Heart right ventricle (tissue), 16 donors: ENCODE data around the gene WDR1. TPM values are rescaled to one million over a fixed set of nuclear protein-coding genes. Genes with fewer than 3 reads are reported as not detected.

Experiments used
- ATAC-seq, 8 donors: fragments of 200-7000 bp; cut with Tn5 transposase; one replicate each; pipeline ENCODE4 v1.9.1; 2020; ENCODE audit warnings: mild to moderate bottlenecking in 8 of 8, moderate library complexity in 8 of 8, moderate number of reproducible peaks in 1 of 8
- DNase-seq, 2 donors: peaks; one replicate each; pipeline ENCODE4 v3.0.0-alpha.2; 2020
- H3K27ac ChIP-seq, 10 donors: fragments of 200-600 bp; sonication (generic) in 2 of 10; one replicate each; pipeline versions ENCODE4 v1.5.0 to v1.8.0; 2020 to 2022; ENCODE audit warnings: mild to moderate bottlenecking in 3 of 10
- H3K27me3 ChIP-seq, 7 donors: fragments of 200-600 bp; one replicate each; pipeline ENCODE4 v1.8.0; 2021 to 2022; ENCODE audit warnings: mild to moderate bottlenecking in 2 of 7
- H3K36me3 ChIP-seq, 9 donors: fragments of 200-600 bp; sonication (generic) in 1 of 9; one replicate each; pipeline versions ENCODE4 v1.5.0 to v1.8.0; 2020 to 2022; ENCODE audit warnings: mild to moderate bottlenecking in 2 of 9
- H3K4me1 ChIP-seq, 9 donors: fragments of 200-600 bp; sonication (generic) in 1 of 9; one replicate each; pipeline versions ENCODE4 v1.5.0 to v1.8.0; 2020 to 2022; ENCODE audit warnings: mild to moderate bottlenecking in 4 of 9
- H3K4me3 ChIP-seq, 10 donors: fragments of 200-600 bp; sonication (generic) in 2 of 10; one replicate each; pipeline versions ENCODE4 v1.5.0 to v1.8.0; 2020 to 2022; ENCODE audit warnings: mild to moderate bottlenecking in 7 of 10, moderate library complexity in 2 of 10
- H3K9me3 ChIP-seq, 11 donors: fragments of 200-600 bp in 10 of 11; sonication (generic) in 2 of 11; one replicate each; pipeline versions ENCODE4 v1.5.0 to v1.8.0; 2013 to 2022; ENCODE audit warnings: mild to moderate bottlenecking in 2 of 11, control low read depth in 1 of 11, moderate library complexity in 1 of 11
- CTCF ChIP-seq, 9 donors: fragments of 200-600 bp; sonication (generic) in 2 of 9; IDR thresholded peaks; one replicate each; pipeline versions ENCODE4 v1.5.0 to v1.8.0; 2021 to 2022; ENCODE audit warnings: antibody characterized with exemption in 9 of 9, mild to moderate bottlenecking in 5 of 9, moderate library complexity in 1 of 9
- WGBS, 2 donors: extraction: QIAGEN DNeasy Blood & Tissue Kit; methylation state at CpG; one replicate each; pipeline ENCODE4 v1.1.7; 2013; ENCODE audit warnings: inconsistent platforms in 1 of 2; 5-methylcytosine and 5-hydroxymethylcytosine counted together
- intact Hi-C, 10 donors: fragments of 100-400 bp; cut with DNase I; formaldehyde crosslinking; loops; one replicate each; pipeline versions ENCODE4 v1.11.1 to v1.14.2; 2022
- polyA plus RNA-seq, 2 donors: library from polyadenylated mRNA; stranded (reverse); fragments of 200-250 nt; gene quantifications; one replicate each; pipeline ENCODE4 v1.2.3, GENCODE V29; 2013
- total RNA-seq, 10 donors: library from RNA; stranded (reverse); fragmentation: NEBNext Ultra II Directional in 3 of 10; extraction: Animal tissue kit (Norgen Biotek cat#: 25700) in 3 of 10; gene quantifications; one replicate each; pipeline versions ENCODE4 v1.2.1 to v1.2.4, GENCODE V29; 2021 to 2023
- donor health status: Arrhythmogenic right ventricular cardiomyopathy.
- donor health status: ischemic (EF 13 %, LVEDD 7.1; RV severe dilation, severe dysfunction).
- donor health status: healthy with polysubstance abuse.
- donor health status: DM: no; HTN: yes; CAD: no.
- donor health status: DM: no; HTN: no; CAD: no.
- donor health status: ischemic (EF 25% LVEDD 6.9; RV normal size, moderate dysfunction).
- donor health status: ischemic (EF 25% LVEDD 5.7; RV mildly dilated, moderate dysfunction).
- donor health status: healthy.
- donor health status: DM: yes; HTN: yes; CAD: no.
- donor health status: Ischemic cardiomyopathy.
- donor health status: ischemic (EF 35%, LVEDD 5.7; RV mildly dilated, moderate dysfunction).
- donor health status: nonischemic (EF 11% LVEDD 7.7; RV severe dilation, severe dysfunction).
- donor health status: DM: yes; HTN: yes; CAD: no.
- donor health status: PGD.
- donor health status: ischemic (EF 29% LVEDD 5.4; RV normal size, mild dysfunction).
- donor health status: nonischemic (EF 23%, LVEDD 6.1; RV moderate dilation, normal function).

WDR1 gene
- total and polyA plus RNA-seq, 12 donors: 51.9 to 302 (median 177) TPM

- intact Hi-C loops: no loop called here
- Histone ChIP-seq H3K9me3 (no peaks in the 10 kb centered on the region), H3K36me3 (peaks cover 0 to 85% (median 3%) of the 10 kb centered on the region in 9 donors), H3K4me3 (no peak overlapping the region), H3K27me3 (no peaks in the 10 kb centered on the region), H3K27ac (peak overlapping the region in 9 of 10 donors; percentile 27 to 83 (median 78)), H3K4me1 (peaks cover 45 to 98% (median 96%) of the 10 kb centered on the region in 9 donors)
- no peak for TF ChIP-seq CTCF (IDR thresholded peaks at IDR 0.05)
- ATAC-seq (peak in 3 of 8 donors; percentile 19 to 36 (median 35)), DNase-seq (no peak)
- 47 to 56% methylated on average over 11 of the region's 11 CpGs for WGBS, 2 donors
Measured at GRCh38 chr4:10104211-10104990, 12.2 kb downstream of the WDR1 start.

GRCh38 chr4:10102474-10103332, 13.9 kb downstream of the WDR1 start:
- Histone ChIP-seq H3K27me3 (no peaks in the 10 kb centered on the region), H3K4me1 (peaks cover 37 to 98% (median 90%) of the 10 kb centered on the region in 9 donors), H3K9me3 (no peaks in the 10 kb centered on the region), H3K4me3 (no peak overlapping the region), H3K36me3 (peaks cover 0 to 85% (median 18%) of the 10 kb centered on the region in 9 donors), H3K27ac (peak overlapping the region in 9 of 10 donors; percentile 66 to 82 (median 75))
- 71 to 79% methylated on average over 13 of the region's 13 CpGs for WGBS, 2 donors
- ATAC-seq: no peak
- no peak for DNase-seq
- TF ChIP-seq CTCF (IDR thresholded peaks at IDR 0.05): no peak
- intact Hi-C loops: no loop called here

GRCh38 chr4:10101671-10102473, 14.7 kb downstream of the WDR1 start:
- Histone ChIP-seq H3K4me3 (no peak overlapping the region), H3K27ac (peak overlapping the region; percentile 3 to 82 (median 75)), H3K36me3 (peaks cover 0 to 89% (median 18%) of the 10 kb centered on the region in 9 donors), H3K4me1 (peaks cover 36 to 98% (median 90%) of the 10 kb centered on the region in 9 donors), H3K9me3 (no peaks in the 10 kb centered on the region), H3K27me3 (no peaks in the 10 kb centered on the region)
- DNase-seq: no peak
- WGBS, 2 donors: 53 to 68% methylated on average over 14 of the region's 14 CpGs
- intact Hi-C loops: no loop called here
- no peak for TF ChIP-seq CTCF (IDR thresholded peaks at IDR 0.05)
- peak in 3 of 8 donors; percentile 22 to 47 (median 35) for ATAC-seq
